ENCODE results near the gene ACTMAP. TPM values are rescaled to one million over a fixed set of nuclear protein-coding genes. Genes with fewer than 3 reads are reported as not detected.

The ACTMAP gene
- total and polyA plus RNA-seq, 2 of the 13 experiments (the other 11 are each of a cell fraction or from before 2014, with no cell fraction given): 2.2 to 7.9 TPM

DNA sequence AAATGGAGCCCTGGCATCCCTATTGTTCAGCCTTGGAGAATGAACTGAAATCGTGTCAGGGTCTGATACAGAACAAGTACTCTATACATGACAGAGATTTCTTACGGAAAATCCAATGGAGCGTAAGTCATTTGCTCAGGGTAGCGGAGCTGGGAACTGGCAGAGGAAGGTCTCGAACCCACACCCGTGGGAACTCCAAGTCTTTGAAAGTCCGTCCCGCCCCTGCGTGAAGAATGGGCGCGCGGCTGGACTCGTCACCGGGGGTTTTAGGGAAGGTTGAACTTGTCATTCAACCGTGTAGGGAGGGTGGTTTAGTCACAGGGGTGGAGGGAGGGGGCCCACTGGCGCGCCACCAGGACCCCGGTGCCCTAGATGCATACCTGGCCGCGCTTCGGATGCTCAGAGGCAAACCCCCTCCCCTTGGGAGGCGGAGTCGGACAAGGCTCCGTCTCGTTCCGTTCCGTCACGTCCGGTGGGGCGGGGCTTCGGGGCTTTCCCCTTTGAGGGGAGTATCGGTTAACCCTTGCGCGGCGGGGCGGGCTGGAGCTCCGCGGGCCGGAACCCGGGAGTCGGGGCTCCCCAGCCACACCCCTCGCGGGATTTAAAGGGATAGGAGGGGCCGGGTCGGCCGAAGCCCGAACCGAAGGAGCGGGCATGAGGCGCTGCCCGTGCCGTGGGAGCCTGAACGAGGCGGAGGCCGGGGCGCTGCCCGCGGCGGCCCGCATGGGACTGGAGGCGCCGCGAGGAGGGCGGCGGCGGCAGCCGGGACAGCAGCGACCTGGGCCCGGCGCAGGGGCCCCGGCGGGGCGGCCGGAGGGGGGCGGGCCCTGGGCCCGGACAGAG lies 33.6 kb downstream of the ACTMAP start, which contains the start of the genes COQ8B and ITPKC (continued):
- TF ChIP-seq GLI4 (CRISPR knock-in tag; IDR thresholded peaks at IDR 0.05; ENCODE audit: borderline replicate concordance) (no peak), ZNF317 (CRISPR knock-in tag; IDR thresholded peaks at IDR 0.05) (0 out of 2 replicates have a peak, but pooled peaks have one; percentile 28), ZNF207 (IDR thresholded peaks at IDR 0.05; ENCODE audit: borderline replicate concordance) (no peak), NFATC3 (CRISPR knock-in tag; IDR thresholded peaks at IDR 0.05) (no peak), RXRB (CRISPR knock-in tag; IDR thresholded peaks at IDR 0.05; ENCODE audit: borderline replicate concordance) (peak; percentile 39; the same call in 1 of the 2 replicates), CAMTA2 (CRISPR knock-in tag; IDR thresholded peaks at IDR 0.05; ENCODE audit: borderline replicate concordance) (peak; percentile 81; the same call in 1 of the 2 replicates), MZF1 (CRISPR knock-in tag; IDR thresholded peaks at IDR 0.05; ENCODE audit: borderline replicate concordance) (no peak), ZNF607 (CRISPR knock-in tag; IDR thresholded peaks at IDR 0.05; ENCODE audit: borderline replicate concordance) (peak; percentile 81), ZNF572 (CRISPR knock-in tag; IDR thresholded peaks at IDR 0.05) (no peak), MAZ (IDR thresholded peaks at IDR 0.05; ENCODE audit: borderline replicate concordance, low read depth, low read length) (peak; percentile 98), MAZ (CRISPR knock-in tag; IDR thresholded peaks at IDR 0.05; ENCODE audit: low read depth) (peak; percentile 57; the same call in 1 of the 2 replicates), ONECUT2 (CRISPR knock-in tag; IDR thresholded peaks at IDR 0.05) (no peak), ZFAT (CRISPR knock-in tag; conservative IDR thresholded peaks at IDR 0.05) (no peak), ZNF234 (CRISPR knock-in tag; conservative IDR thresholded peaks at IDR 0.05) (no peak), NBN (conservative IDR thresholded peaks at IDR 0.05) (no peak), ZKSCAN5 (CRISPR knock-in tag; IDR thresholded peaks at IDR 0.05) (no peak), KLF15 (CRISPR knock-in tag; IDR thresholded peaks at IDR 0.05; ENCODE audit: borderline replicate concordance) (no peak), RBAK (CRISPR knock-in tag; IDR thresholded peaks at IDR 0.05) (no peak), ZBTB42 (CRISPR knock-in tag; IDR thresholded peaks at IDR 0.05) (no peak), MEF2D (CRISPR knock-in tag; IDR thresholded peaks at IDR 0.05) (0 out of 2 replicates have a peak, but pooled peaks have one; percentile 27), RAD51 (IDR thresholded peaks at IDR 0.05; ENCODE audit: borderline replicate concordance) (no peak)
- TF ChIP-seq, protein P1, sequence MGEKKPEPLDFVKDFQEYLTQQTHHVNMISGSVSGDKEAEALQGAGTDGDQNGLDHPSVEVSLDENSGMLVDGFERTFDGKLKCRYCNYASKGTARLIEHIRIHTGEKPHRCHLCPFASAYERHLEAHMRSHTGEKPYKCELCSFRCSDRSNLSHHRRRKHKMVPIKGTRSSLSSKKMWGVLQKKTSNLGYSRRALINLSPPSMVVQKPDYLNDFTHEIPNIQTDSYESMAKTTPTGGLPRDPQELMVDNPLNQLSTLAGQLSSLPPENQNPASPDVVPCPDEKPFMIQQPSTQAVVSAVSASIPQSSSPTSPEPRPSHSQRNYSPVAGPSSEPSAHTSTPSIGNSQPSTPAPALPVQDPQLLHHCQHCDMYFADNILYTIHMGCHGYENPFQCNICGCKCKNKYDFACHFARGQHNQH (CRISPR knock-in tag; IDR thresholded peaks at IDR 0.05): peak; percentile 19; the same call in 1 of the 2 replicates
- TF ChIP-seq, protein P2, sequence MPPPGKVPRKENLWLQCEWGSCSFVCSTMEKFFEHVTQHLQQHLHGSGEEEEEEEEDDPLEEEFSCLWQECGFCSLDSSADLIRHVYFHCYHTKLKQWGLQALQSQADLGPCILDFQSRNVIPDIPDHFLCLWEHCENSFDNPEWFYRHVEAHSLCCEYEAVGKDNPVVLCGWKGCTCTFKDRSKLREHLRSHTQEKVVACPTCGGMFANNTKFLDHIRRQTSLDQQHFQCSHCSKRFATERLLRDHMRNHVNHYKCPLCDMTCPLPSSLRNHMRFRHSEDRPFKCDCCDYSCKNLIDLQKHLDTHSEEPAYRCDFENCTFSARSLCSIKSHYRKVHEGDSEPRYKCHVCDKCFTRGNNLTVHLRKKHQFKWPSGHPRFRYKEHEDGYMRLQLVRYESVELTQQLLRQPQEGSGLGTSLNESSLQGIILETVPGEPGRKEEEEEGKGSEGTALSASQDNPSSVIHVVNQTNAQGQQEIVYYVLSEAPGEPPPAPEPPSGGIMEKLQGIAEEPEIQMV (CRISPR knock-in tag; IDR thresholded peaks at IDR 0.05; ENCODE audit: low read depth): no peak
- TF ChIP-seq, protein P3, sequence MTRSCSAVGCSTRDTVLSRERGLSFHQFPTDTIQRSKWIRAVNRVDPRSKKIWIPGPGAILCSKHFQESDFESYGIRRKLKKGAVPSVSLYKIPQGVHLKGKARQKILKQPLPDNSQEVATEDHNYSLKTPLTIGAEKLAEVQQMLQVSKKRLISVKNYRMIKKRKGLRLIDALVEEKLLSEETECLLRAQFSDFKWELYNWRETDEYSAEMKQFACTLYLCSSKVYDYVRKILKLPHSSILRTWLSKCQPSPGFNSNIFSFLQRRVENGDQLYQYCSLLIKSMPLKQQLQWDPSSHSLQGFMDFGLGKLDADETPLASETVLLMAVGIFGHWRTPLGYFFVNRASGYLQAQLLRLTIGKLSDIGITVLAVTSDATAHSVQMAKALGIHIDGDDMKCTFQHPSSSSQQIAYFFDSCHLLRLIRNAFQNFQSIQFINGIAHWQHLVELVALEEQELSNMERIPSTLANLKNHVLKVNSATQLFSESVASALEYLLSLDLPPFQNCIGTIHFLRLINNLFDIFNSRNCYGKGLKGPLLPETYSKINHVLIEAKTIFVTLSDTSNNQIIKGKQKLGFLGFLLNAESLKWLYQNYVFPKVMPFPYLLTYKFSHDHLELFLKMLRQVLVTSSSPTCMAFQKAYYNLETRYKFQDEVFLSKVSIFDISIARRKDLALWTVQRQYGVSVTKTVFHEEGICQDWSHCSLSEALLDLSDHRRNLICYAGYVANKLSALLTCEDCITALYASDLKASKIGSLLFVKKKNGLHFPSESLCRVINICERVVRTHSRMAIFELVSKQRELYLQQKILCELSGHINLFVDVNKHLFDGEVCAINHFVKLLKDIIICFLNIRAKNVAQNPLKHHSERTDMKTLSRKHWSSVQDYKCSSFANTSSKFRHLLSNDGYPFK (CRISPR knock-in tag; IDR thresholded peaks at IDR 0.05; ENCODE audit: borderline replicate concordance): no peak
